Vagina (tissue), 2 donors: ENCODE data around the gene MMUT.

Experiments used
- CTCF ChIP-seq, 3 experiments: fragments of 450-650 bp in 2 of 3; fragments of 200-600 bp in 1 of 3; sonication (generic) in 1 of 3; IDR thresholded peaks; one replicate each; pipeline ENCODE4 v1.5.1; 2017 to 2019; ENCODE audit warnings: antibody characterized with exemption in 3 of 3, mild to moderate bottlenecking in 2 of 3, moderate library complexity in 2 of 3
- POLR2A ChIP-seq, 2 donors: fragments of 450-650 bp; IDR thresholded peaks; one replicate each; pipeline ENCODE4 v1.6.1; 2017; ENCODE audit warnings: antibody characterized with exemption in 2 of 2, mild to moderate bottlenecking in 2 of 2, moderate library complexity in 2 of 2

DNA sequence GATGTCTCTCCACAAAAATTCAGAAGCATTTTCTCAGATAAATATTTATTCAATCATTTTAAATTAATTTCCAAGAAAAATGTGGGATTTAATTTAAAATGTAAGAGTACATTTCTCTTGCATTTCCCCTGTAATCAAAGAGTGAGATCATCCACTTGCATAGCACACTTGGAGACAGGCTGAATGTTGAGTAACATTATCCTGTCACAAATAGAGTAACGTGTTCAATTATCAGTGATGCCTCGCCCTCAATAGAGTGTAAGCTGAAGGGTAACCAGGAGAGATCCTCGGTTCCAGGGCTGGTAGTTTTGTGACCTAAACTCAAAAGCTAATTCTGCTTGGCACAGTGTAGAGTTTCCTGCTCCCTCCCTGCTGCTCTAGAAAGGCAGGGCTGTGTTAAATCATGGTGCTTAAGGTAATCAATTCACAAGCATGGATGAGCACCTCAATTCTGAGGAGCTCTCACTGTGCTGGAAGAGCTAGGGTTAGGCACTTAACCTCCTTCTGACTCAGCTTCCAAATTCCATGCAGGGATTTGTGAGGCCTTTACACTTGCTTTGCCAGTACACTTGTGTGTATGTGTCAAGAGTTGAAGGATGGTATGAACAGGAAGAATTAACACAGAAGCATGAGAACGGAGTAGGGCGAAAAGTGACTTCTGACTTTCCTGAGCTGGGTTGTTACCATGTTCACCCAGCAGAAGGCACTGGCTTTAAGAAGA, 56.6 kb downstream of the MMUT start:
- TF ChIP-seq CTCF (IDR thresholded peaks at IDR 0.05) (no peak), POLR2A (IDR thresholded peaks at IDR 0.05) (no peak)
